CMK (cell line): ENCODE measurements around the gene APLP2.
"Not testable (repeated sequence)": the region's sequence is repeated elsewhere in the genome, so short reads cannot be mapped to it uniquely, and the experiment has no call there.

ENCODE experiments used
- DNase-seq: peaks from one replicate; pipeline ENCODE4 v3.0.0-alpha.2; 2010; ENCODE audit warnings: low read depth

APLP2 gene

GRCh38 chr11:130061017-130061416 is 8.7 kb upstream of the APLP2 start:
- DNase-seq, result no peak

- DNase-seq, result no peak
Observed at GRCh38 chr11:130062026-130062425, 7.7 kb upstream of the APLP2 start.

- DNase-seq, result no peak
Observed at GRCh38 chr11:130063451-130063850, 6.2 kb upstream of the APLP2 start.

GRCh38 chr11:130064596-130064995 is 5.1 kb upstream of the APLP2 start:
- no peak for DNase-seq

- DNase-seq, result no peak
Observed at GRCh38 chr11:130066338-130066737, 3.4 kb upstream of the APLP2 start.

- no peak for DNase-seq
Observed at GRCh38 chr11:130068546-130068985, 1.1 kb upstream of the APLP2 start.

GRCh38 chr11:130068986-130069658 is 572 bp upstream of the APLP2 start:
- DNase-seq, result no peak

- DNase-seq, result no peak
Observed at GRCh38 chr11:130070109-130070845, 583 bp downstream of the APLP2 start.

GRCh38 chr11:130070846-130071200 is 1.1 kb downstream of the APLP2 start:
- DNase-seq, result no peak

- no peak for DNase-seq
Observed at GRCh38 chr11:130071211-130071712, 1.6 kb downstream of the APLP2 start.

GRCh38 chr11:130074736-130075135 is 5.0 kb downstream of the APLP2 start:
- DNase-seq, result no peak

- DNase-seq, result no peak
Observed at GRCh38 chr11:130076778-130077481, 7.2 kb downstream of the APLP2 start.

- peak; percentile 75 for DNase-seq
Observed at GRCh38 chr11:130077671-130078070, 8.0 kb downstream of the APLP2 start.

GRCh38 chr11:130078080-130078479 is 8.4 kb downstream of the APLP2 start:
- DNase-seq, result no peak

GRCh38 chr11:130085671-130086290 is 16.1 kb downstream of the APLP2 start:
- DNase-seq, result no peak

GRCh38 chr11:130086669-130087068 is 17.0 kb downstream of the APLP2 start:
- DNase-seq, result no peak

- DNase-seq, result no peak
Observed at GRCh38 chr11:130087294-130087926, 17.7 kb downstream of the APLP2 start.

GRCh38 chr11:130088217-130088616 is 18.5 kb downstream of the APLP2 start:
- DNase-seq, result no peak

GRCh38 chr11:130088919-130089673 is 19.4 kb downstream of the APLP2 start:
- DNase-seq, result no peak

- no peak for DNase-seq
Observed at GRCh38 chr11:130089674-130090073, 20.0 kb downstream of the APLP2 start.

GRCh38 chr11:130090517-130090916 is 20.8 kb downstream of the APLP2 start:
- DNase-seq, result not testable (repeated sequence)
